H7 (cell line): ENCODE data around the gene MICAL2. TPM values are rescaled to one million over a fixed set of nuclear protein-coding genes. Genes with fewer than 3 reads are reported as not detected.

Experiments
- DNase-seq: peaks from one replicate; pipeline ENCODE4 v3.0.0; 2012
- H3K27me3 ChIP-seq: 2 replicates; pipeline ENCODE4 v1.6.0; 2011; ENCODE audit warnings: mild to moderate bottlenecking, low read length; ENCODE audit not compliant: control insufficient read depth, insufficient read depth
- H3K36me3 ChIP-seq: replicated peaks from 2 replicates; pipeline ENCODE4 v1.5.1; 2011; ENCODE audit warnings: low read length; ENCODE audit not compliant: control insufficient read depth, insufficient read depth
- H3K4me3 ChIP-seq: 2 replicates; pipeline ENCODE4 v1.5.1; 2011; ENCODE audit warnings: low read depth, mild to moderate bottlenecking, control low read depth, low read length, moderate library complexity; ENCODE audit not compliant: insufficient read depth
- total RNA-seq: library from RNA; depleted of rRNA; stranded (reverse); fragments of >200 nt; shearing (Covaris generic); gene quantifications from 2 replicates; pipeline ENCODE4 v1.2.3, GENCODE V29; 2014

The MICAL2 gene
- total RNA-seq, 1 experiment from 2014 or later, result 0.83 TPM

GRCh38 chr11:12101318-12101717 is 9.1 kb upstream of the MICAL2 start:
- Histone ChIP-seq H3K36me3 (no peaks in the 10 kb centered on the region), H3K27me3 (no peaks in the 10 kb centered on the region; the same call in 1 of the 2 replicates), H3K4me3 (no peak overlapping the region)
- no peak for DNase-seq

- H3K4me3 ChIP-seq, result no peak overlapping the region
- DNase-seq, result no peak
- H3K36me3 ChIP-seq, result no peaks in the 10 kb centered on the region
- H3K27me3 ChIP-seq, result no peaks in the 10 kb centered on the region; the same call in 1 of the 2 replicates
Measured at GRCh38 chr11:12102588-12103410, 7.6 kb upstream of the MICAL2 start.

DNA sequence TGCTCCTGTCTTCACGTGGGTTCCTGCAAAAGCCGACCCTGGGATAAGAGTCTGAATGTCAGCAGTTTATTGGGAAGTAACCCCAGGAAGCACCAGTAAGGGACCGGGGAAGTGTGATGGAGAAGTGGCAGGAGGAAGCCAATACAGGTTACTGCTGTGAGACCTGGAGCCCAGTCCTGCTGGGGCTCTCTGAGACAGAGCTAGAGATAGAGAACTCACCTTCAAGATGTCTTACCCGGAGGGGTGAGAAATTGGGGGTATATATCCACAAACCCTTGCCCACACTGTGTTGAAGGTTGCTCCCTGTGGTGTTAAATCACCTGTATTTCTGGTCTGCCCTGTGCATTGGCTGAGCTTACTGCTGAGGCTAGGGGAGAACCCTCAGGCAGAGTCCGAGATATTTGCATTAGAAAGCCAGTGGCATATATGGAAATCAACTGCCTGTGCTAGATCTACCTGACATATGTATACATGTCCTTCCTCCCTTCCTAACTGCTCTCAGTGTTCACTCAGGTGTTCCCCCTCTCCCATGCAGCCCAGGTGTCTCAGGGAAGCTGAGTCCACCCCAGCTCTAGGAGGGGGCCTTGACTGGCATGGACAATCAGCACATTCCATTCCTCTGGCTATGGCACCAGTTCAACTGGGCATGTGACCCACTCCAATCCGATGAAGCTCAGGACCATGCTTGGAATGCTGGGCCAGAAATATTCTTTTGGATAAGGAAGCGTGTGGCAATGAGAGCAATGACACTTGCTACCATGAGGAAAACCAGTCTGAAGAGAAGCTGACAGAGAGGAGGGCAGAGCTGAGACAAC is 6.8 kb upstream of the MICAL2 start:
- peaks cover under 1% of the 10 kb centered on the region; the same call in 1 of the 2 replicates for H3K27me3 ChIP-seq
- no peak for DNase-seq
- H3K4me3 ChIP-seq, result no peak overlapping the region
- no peaks in the 10 kb centered on the region for H3K36me3 ChIP-seq

DNA sequence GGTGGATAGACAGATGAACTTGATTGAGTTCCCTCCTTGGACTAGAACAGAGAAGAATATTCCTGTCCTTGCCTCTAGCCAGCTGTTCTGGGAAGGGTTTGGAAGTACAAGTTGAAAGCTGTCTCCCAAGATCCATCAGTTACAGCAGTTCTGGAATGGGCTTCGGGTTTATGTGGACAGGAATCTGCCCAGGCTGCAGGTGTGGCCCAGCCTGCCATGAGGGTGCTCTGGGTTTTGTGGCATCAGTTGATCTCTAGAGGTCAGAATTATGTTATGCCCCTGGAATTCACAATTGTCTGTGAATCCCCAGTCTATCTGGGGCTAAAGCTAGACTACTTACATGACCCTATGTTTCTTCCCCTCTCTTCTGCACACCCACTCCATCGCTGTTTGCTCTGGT is 4.9 kb upstream of the MICAL2 start:
- Histone ChIP-seq H3K4me3 (no peak overlapping the region), H3K36me3 (no peaks in the 10 kb centered on the region), H3K27me3 (peaks cover 15% of the 10 kb centered on the region)
- DNase-seq, result no peak

- peaks cover 20% of the 10 kb centered on the region for H3K27me3 ChIP-seq
- no peak overlapping the region for H3K4me3 ChIP-seq
- no peaks in the 10 kb centered on the region for H3K36me3 ChIP-seq
- no peak for DNase-seq
Measured at GRCh38 chr11:12106101-12106500, 4.3 kb upstream of the MICAL2 start.

GRCh38 chr11:12106501-12106900 is 3.9 kb upstream of the MICAL2 start:
- Histone ChIP-seq H3K27me3 (peaks cover 24% of the 10 kb centered on the region), H3K4me3 (no peak overlapping the region), H3K36me3 (no peaks in the 10 kb centered on the region)
- DNase-seq, result no peak

DNA sequence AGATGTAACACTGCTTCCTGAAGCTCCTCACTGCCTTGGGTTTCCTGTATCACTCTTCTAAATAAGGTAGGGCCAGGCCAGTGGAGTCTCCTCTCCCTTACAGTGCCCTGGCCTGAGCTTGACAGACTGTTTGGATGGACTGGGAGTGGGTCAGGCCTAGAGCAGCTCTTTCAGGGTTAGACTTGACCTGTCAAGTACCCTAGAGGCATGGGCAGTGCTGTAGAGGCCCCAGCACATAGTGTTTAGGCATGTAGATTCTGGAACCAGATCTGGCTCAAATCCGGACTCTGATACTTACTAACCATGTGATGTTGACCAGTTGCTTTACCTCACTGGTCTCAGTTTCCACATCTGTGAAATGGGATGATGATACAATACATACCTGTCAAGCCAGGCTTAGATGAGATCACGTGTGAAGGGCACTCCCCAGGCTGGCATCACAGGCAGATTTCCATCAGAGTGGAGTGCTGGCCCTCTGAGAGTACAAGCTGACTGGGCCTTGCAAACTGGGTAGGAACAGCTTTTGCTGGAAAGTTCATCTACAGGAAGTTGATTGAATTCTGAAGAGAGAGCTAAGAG is 1.4 kb upstream of the MICAL2 start:
- H3K4me3 ChIP-seq, result no peak overlapping the region
- DNase-seq, result no peak
- peaks cover 30% of the 10 kb centered on the region for H3K27me3 ChIP-seq
- no peaks in the 10 kb centered on the region for H3K36me3 ChIP-seq

- Histone ChIP-seq H3K4me3 (peak overlapping the region; percentile 60), H3K36me3 (no peaks in the 10 kb centered on the region), H3K27me3 (peaks cover 30% of the 10 kb centered on the region)
- no peak for DNase-seq
Measured at GRCh38 chr11:12109591-12110196, 696 bp upstream of the MICAL2 start.

DNA sequence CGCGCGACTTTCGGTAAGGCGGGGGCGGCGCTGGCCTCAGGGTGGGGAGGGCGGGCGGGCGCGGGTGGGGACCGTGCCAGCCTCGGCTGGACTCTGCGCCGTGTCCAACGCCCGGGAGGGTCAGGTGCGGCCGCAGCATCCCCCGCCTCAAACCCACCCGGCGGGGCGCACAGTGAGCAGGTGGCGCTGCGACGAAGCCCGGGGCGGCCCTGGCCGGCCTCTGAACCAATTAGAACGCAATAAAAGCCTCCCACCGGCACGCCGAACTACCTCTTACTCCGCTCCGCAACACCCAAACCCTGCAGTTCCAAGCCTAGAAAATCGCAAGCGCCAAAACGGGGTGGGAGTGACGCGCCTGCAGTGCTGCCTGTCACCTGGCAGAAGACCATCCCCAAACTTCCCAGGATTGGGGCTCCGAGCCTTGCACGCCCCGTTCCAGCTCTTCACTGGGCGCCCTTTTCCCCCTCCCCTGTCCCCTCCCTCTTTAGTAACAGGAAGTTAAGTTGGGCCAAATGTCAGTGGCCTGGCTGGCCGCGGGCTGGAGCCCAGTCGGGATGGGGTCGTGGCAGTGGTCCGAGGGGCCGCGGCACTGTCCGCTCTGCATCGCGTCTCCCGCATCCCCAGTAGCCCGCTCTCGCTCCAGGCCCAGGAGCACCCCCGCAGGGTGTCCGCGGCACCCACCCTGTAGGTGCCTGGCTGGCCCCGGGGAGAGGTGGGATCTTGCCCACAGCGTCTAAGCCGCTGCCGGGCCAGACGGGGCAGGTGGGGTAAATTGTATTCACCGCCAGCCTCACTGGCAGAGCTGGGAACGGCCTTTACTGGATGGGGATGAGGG is 541 bp downstream of the MICAL2 start:
- Histone ChIP-seq H3K4me3 (peak overlapping the region; percentile 60), H3K36me3 (no peaks in the 10 kb centered on the region), H3K27me3 (peaks cover 30% of the 10 kb centered on the region)
- peak; percentile 73 for DNase-seq

DNA sequence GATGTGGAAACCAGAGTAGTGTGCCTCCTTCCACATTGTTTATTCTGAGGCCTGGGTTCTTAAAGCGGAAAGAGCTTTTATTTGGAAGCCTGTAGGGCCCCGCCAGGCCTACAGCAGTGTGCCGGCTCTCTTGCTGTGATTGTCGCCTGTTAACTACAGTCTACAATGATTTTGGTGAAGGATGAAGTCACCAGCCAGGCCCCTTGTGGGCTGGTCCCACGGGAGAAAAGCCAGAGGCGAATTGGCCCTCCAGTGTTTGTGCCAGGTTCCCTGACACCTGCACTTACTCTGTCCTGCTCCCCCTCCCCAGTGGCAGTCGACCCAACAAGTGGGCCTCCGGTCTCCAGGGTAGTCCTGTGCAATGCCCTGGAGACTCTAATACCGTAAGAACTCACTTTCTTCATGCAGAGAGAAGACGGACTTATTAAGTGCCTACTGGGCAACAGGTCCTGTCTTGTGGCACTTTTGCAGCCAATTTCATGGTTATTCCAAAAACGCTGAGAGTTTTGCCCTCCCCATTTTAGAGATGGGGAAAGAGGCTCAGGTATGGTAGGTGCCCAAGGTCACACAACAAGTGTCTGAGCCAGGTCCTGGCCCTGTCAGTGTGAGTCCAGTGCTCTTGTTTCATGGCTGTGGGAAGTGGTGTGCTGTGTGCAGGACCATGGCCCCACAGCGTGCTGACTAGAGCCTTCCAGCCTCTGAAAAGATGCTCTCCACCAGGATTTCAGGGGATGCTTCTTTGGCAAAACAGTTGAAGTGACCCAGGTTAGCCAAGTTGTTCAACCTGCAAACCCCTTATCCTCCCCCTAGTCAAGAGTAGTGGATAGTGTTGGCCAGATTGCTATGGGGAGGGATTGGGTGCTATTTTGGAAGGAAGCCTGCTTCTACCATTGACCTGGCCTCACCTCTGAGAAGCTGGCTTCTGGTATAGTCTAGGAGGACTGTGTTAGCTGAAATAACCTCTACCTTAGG is 1.4 kb downstream of the MICAL2 start:
- Histone ChIP-seq H3K36me3 (no peaks in the 10 kb centered on the region), H3K27me3 (peaks cover 30% of the 10 kb centered on the region), H3K4me3 (peak overlapping the region; percentile 60; the same call in 1 of the 2 replicates)
- DNase-seq, result no peak

DNA sequence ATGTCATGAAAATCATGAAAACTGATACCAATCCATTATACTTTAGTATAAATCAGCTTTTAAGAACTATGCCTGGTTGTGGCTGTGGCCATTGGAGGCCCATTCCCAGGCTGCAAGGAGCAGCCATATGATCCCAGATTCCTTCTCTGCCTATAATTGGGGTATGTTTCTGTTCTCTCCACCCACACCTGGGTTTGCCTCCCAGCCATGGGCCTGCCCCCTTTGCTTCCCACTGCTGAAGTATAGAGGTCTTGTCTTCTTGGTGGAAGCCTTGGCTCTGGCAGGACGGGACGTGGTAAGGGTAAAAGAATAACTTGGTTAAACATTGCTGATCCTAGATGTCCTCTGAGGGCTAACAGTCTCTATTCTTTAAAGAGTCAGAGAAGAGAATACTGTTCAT is 2.4 kb downstream of the MICAL2 start:
- Histone ChIP-seq H3K27me3 (peaks cover 30% of the 10 kb centered on the region), H3K4me3 (no peak overlapping the region), H3K36me3 (no peaks in the 10 kb centered on the region)
- no peak for DNase-seq

DNA sequence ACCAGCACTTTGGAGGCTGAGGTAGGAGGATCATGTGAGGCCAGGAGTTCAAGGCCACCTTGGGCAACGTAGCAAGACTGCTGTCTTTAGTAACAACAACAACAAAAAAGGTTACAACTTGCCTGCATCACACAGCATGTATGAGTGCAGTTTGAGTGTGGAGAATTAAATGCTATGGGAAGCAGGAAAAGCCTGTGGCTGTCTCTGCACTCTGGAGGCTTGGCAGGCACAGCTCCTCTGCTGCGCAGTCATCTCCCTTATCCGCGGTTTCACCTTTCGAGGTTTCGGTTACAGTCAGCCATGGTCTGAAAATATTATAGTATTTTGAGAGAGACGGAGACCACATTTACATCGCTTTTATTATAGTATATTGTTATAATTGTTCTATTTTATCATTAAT is 2.9 kb downstream of the MICAL2 start:
- Histone ChIP-seq H3K4me3 (no peak overlapping the region), H3K27me3 (peaks cover 30% of the 10 kb centered on the region)
- no peak for DNase-seq

More for the DNA sequence above, 2.9 kb downstream of the MICAL2 start:
- H3K36me3 ChIP-seq, result no peaks in the 10 kb centered on the region
